Measurements from ENCODE around the gene TANGO2.

DNA sequence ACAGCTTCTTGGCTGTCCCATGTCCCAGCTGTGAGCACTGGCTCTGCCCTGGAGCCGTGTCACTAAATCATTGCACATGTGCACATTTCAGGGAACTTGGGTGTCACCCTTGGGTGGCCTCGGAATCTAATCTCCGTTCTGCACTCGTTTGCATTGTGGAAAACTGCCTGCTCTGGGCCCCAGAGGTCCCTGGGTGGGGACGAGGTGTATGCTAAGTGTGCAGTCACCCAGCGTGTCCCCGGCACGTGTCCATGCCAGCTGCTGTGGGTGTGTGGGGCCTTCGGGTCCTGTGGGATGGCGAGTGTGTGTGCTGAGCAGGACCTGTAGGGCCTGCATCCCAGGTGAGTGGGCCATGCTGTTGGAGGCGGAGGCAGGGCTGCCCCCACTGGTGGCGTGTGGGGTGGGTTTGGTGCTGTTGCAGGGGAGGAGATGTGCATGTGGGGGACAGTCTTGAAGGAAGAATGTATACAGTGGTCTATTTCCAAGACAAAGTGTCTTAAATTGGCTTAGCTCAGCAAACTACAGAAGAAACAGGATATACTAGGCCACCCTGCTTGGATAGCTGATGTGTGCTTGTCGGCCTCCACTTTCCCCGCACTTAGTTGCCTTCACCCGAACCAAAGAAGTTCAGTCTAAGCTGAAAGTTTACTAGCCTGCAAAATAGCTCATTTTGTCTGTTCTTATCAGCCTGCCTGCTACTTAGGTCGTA, 14.6 kb downstream of the TANGO2 start:
- TF ChIP-seq POLR2A (IDR thresholded peaks at IDR 0.05), result no peak
- TF ChIP-seq, protein P1, sequence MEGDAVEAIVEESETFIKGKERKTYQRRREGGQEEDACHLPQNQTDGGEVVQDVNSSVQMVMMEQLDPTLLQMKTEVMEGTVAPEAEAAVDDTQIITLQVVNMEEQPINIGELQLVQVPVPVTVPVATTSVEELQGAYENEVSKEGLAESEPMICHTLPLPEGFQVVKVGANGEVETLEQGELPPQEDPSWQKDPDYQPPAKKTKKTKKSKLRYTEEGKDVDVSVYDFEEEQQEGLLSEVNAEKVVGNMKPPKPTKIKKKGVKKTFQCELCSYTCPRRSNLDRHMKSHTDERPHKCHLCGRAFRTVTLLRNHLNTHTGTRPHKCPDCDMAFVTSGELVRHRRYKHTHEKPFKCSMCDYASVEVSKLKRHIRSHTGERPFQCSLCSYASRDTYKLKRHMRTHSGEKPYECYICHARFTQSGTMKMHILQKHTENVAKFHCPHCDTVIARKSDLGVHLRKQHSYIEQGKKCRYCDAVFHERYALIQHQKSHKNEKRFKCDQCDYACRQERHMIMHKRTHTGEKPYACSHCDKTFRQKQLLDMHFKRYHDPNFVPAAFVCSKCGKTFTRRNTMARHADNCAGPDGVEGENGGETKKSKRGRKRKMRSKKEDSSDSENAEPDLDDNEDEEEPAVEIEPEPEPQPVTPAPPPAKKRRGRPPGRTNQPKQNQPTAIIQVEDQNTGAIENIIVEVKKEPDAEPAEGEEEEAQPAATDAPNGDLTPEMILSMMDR (IDR thresholded peaks at IDR 0.05), result no peak
